ENCODE results near the gene TCAIM. TPM values are rescaled to one million over a fixed set of nuclear protein-coding genes. Genes with fewer than 3 reads are reported as not detected.
A peak's percentile ranks its signal among the peaks of the same experiment; 100 is the strongest.

TCAIM gene
- polyA plus RNA-seq, 1 donor from 2014 or later: 38.1 TPM

DNA sequence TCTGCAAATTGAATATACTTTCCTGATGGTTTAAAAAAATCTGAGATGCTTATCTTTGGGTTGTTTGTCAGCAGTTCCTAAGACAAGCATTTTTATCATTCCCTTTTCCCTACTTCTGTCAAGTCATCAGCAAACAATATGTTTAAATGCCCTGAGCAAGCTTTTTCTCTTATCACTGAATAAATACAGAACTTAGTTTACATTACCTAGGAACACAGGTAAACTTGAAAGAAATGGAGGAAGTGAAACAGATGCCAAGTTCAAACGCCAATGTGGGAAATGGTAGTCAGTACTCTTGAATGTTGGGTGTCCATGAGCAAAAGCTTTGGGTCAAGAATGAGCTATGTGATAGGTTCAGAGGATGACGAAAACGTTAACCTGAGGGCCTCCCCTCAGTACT, 17.2 kb upstream of the TCAIM start:
- Histone ChIP-seq H4K20me1 (ENCODE audit: insufficient read depth) (no peaks in the 10 kb centered on the region), H3K27me3 (ENCODE audit: insufficient read depth, low read depth, low read length) (no peaks in the 10 kb centered on the region), H3K9me2 (ENCODE audit: insufficient read depth, low read length) (no peaks in the 10 kb centered on the region), H3K4me2 (ENCODE audit: low read length) (no peak overlapping the region), H3K27ac (ENCODE audit: low read length) (no peak overlapping the region), H3K36me3 (ENCODE audit: insufficient read depth, low read length) (no peaks in the 10 kb centered on the region), H2AFZ (ENCODE audit: low read depth, low read length) (no peak overlapping the region), H3K9ac (ENCODE audit: low read length) (no peak overlapping the region), H3F3A (ENCODE audit: insufficient read depth, low read length, poor library complexity, severe bottlenecking) (no peaks in the 10 kb centered on the region), H3K9me3 (ENCODE audit: low read length) (no peaks in the 10 kb centered on the region), H3K4me3 (ENCODE audit: low read length) (no peak overlapping the region), H3K79me2 (replicated peaks; ENCODE audit: insufficient read depth, low read length) (no peaks in the 10 kb centered on the region)
- TF ChIP-seq, protein P1, sequence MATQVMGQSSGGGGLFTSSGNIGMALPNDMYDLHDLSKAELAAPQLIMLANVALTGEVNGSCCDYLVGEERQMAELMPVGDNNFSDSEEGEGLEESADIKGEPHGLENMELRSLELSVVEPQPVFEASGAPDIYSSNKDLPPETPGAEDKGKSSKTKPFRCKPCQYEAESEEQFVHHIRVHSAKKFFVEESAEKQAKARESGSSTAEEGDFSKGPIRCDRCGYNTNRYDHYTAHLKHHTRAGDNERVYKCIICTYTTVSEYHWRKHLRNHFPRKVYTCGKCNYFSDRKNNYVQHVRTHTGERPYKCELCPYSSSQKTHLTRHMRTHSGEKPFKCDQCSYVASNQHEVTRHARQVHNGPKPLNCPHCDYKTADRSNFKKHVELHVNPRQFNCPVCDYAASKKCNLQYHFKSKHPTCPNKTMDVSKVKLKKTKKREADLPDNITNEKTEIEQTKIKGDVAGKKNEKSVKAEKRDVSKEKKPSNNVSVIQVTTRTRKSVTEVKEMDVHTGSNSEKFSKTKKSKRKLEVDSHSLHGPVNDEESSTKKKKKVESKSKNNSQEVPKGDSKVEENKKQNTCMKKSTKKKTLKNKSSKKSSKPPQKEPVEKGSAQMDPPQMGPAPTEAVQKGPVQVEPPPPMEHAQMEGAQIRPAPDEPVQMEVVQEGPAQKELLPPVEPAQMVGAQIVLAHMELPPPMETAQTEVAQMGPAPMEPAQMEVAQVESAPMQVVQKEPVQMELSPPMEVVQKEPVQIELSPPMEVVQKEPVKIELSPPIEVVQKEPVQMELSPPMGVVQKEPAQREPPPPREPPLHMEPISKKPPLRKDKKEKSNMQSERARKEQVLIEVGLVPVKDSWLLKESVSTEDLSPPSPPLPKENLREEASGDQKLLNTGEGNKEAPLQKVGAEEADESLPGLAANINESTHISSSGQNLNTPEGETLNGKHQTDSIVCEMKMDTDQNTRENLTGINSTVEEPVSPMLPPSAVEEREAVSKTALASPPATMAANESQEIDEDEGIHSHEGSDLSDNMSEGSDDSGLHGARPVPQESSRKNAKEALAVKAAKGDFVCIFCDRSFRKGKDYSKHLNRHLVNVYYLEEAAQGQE (IDR thresholded peaks at IDR 0.05; ENCODE audit: borderline replicate concordance): no peak
- TF ChIP-seq EZH2 (IDR thresholded peaks at IDR 0.05; ENCODE audit: borderline replicate concordance, insufficient read depth, low read length, poor library complexity, severe bottlenecking): no peak
- TF ChIP-seq EP300 (conservative IDR thresholded peaks at IDR 0.05; ENCODE audit: poor library complexity, severe bottlenecking): no peak
- TF ChIP-seq SMC3 (conservative IDR thresholded peaks at IDR 0.05; ENCODE audit: poor library complexity): no peak
- no peak for TF ChIP-seq RAD21 (conservative IDR thresholded peaks at IDR 0.05)
- TF ChIP-seq POLR2AphosphoS5 (IDR thresholded peaks at IDR 0.05): no peak
- TF ChIP-seq MXI1 (conservative IDR thresholded peaks at IDR 0.05; ENCODE audit: poor library complexity, severe bottlenecking): no peak
- no peak for TF ChIP-seq TAF1 (IDR thresholded peaks at IDR 0.05; ENCODE audit: low read depth)
- TF ChIP-seq, protein P2, sequence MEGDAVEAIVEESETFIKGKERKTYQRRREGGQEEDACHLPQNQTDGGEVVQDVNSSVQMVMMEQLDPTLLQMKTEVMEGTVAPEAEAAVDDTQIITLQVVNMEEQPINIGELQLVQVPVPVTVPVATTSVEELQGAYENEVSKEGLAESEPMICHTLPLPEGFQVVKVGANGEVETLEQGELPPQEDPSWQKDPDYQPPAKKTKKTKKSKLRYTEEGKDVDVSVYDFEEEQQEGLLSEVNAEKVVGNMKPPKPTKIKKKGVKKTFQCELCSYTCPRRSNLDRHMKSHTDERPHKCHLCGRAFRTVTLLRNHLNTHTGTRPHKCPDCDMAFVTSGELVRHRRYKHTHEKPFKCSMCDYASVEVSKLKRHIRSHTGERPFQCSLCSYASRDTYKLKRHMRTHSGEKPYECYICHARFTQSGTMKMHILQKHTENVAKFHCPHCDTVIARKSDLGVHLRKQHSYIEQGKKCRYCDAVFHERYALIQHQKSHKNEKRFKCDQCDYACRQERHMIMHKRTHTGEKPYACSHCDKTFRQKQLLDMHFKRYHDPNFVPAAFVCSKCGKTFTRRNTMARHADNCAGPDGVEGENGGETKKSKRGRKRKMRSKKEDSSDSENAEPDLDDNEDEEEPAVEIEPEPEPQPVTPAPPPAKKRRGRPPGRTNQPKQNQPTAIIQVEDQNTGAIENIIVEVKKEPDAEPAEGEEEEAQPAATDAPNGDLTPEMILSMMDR (IDR thresholded peaks at IDR 0.05; ENCODE audit: poor library complexity, severe bottlenecking): no peak

DNA sequence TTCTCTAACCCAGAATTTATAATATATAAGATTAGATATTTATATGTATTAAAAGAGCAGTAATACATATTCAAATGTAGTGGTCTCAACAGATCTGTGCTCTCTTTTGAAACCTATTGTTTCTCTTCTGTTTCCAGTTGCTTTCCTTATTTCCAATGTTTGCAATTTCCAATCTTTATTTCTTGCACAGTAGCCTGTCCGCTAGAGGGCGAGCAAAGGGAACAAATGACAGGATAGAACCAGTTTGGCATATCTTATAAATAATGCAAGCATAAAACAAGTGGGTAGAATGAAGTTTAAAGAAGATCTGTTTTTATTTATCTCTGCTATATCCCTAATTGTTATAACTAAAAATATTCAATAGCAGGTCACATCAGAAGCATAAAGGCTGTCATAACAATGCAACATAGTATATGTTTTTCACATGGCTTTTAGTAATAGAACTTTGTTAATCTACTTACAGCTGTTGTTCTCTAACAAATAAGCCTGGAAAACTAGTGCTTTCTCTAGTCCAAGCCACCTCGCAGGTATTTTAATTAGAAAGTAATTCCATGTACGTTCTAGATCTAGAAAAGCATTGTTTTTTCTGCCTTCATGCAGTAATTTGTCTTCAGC, 15.1 kb upstream of the TCAIM start:
- H3K79me2 ChIP-seq (replicated peaks; ENCODE audit: insufficient read depth, low read length): no peaks in the 10 kb centered on the region
- no peaks in the 10 kb centered on the region for H4K20me1 ChIP-seq (ENCODE audit: insufficient read depth)
- H2AFZ ChIP-seq (ENCODE audit: low read depth, low read length): no peak overlapping the region
- no peaks in the 10 kb centered on the region for H3K36me3 ChIP-seq (ENCODE audit: insufficient read depth, low read length)
- no peak overlapping the region for H3K4me2 ChIP-seq (ENCODE audit: low read length)
- H3F3A ChIP-seq (ENCODE audit: insufficient read depth, low read length, poor library complexity, severe bottlenecking): no peaks in the 10 kb centered on the region
- H3K27me3 ChIP-seq (ENCODE audit: insufficient read depth, low read depth, low read length): no peaks in the 10 kb centered on the region
- H3K9ac ChIP-seq (ENCODE audit: low read length): no peak overlapping the region
- H3K9me2 ChIP-seq (ENCODE audit: insufficient read depth, low read length): no peaks in the 10 kb centered on the region
- H3K9me3 ChIP-seq (ENCODE audit: low read length): no peaks in the 10 kb centered on the region
- TF ChIP-seq MXI1 (conservative IDR thresholded peaks at IDR 0.05; ENCODE audit: poor library complexity, severe bottlenecking): no peak
- peak; percentile 79 for TF ChIP-seq SMC3 (conservative IDR thresholded peaks at IDR 0.05; ENCODE audit: poor library complexity)
- TF ChIP-seq, protein P2 (IDR thresholded peaks at IDR 0.05; ENCODE audit: poor library complexity, severe bottlenecking): peak; percentile 86
- peak; percentile 79 for TF ChIP-seq RAD21 (conservative IDR thresholded peaks at IDR 0.05)
- no peak overlapping the region for H3K27ac ChIP-seq (ENCODE audit: low read length)
- H3K4me3 ChIP-seq (ENCODE audit: low read length): no peak overlapping the region

Data from neural cell (in vitro differentiated cells).